Skeletal muscle tissue (tissue), 5 donors: ENCODE measurements around the gene SORBS2. TPM values are rescaled to one million over a fixed set of nuclear protein-coding genes. Genes with fewer than 3 reads are reported as not detected.

Source experiments
- H3K27ac ChIP-seq: one replicate; pipeline ENCODE4 v1.7.0; 2013; ENCODE audit warnings: mild to moderate bottlenecking, low read depth, low read length, inconsistent platforms
- H3K27me3 ChIP-seq, 3 donors: one replicate each; pipeline ENCODE4 v1.7.0; 2013; ENCODE audit warnings: low read length in 3 of 3; ENCODE audit not compliant: control insufficient read depth in 3 of 3, insufficient read depth in 3 of 3
- H3K36me3 ChIP-seq, 3 donors: one replicate each; pipeline ENCODE4 v1.7.0; 2013; ENCODE audit warnings: low read length in 3 of 3; ENCODE audit not compliant: control insufficient read depth in 3 of 3, insufficient read depth in 3 of 3
- H3K4me1 ChIP-seq, 3 donors: one replicate each; pipeline ENCODE4 v1.7.0; 2013; ENCODE audit warnings: low read length in 3 of 3, mild to moderate bottlenecking in 3 of 3; ENCODE audit not compliant: control insufficient read depth in 3 of 3, insufficient read depth in 3 of 3
- H3K4me3 ChIP-seq, 3 donors: one replicate each; pipeline ENCODE4 v1.7.0; 2013; ENCODE audit warnings: low read length in 3 of 3
- H3K9ac ChIP-seq, 3 donors: one replicate each; pipeline ENCODE4 v1.7.0; 2013; ENCODE audit warnings: low read length in 3 of 3, mild to moderate bottlenecking in 3 of 3, moderate library complexity in 2 of 3, low read depth in 1 of 3
- H3K9me3 ChIP-seq, 3 donors: one replicate each; pipeline ENCODE4 v1.7.0; 2013; ENCODE audit warnings: low read length in 3 of 3; ENCODE audit not compliant: control insufficient read depth in 3 of 3
- small RNA-seq: library from RNA; depleted of rRNA; stranded (forward); fragments of <200 nt; gene quantifications from one replicate; pipeline ENCODE3, GENCODE V24; 2014
- total RNA-seq: library from RNA; depleted of rRNA; stranded (reverse); fragments of >200 nt; gene quantifications from one replicate; pipeline ENCODE4 v1.2.3, GENCODE V29; 2014
- donor health status: Osteomylitis.

The SORBS2 gene
- total RNA-seq, 1 donor from 2014 or later: 14.1 TPM

- H3K36me3 ChIP-seq: no peaks in the 10 kb centered on the region
- H3K27ac ChIP-seq: no peak overlapping the region
- H3K9ac ChIP-seq: no peak overlapping the region
- peaks cover 4 to 17% (median 10%) of the 10 kb centered on the region in 3 donors for H3K4me1 ChIP-seq
- H3K9me3 ChIP-seq: no peaks in the 10 kb centered on the region
- no peaks in the 10 kb centered on the region for H3K27me3 ChIP-seq
- H3K4me3 ChIP-seq: no peak overlapping the region
Measured at GRCh38 chr4:185542626-185543315, 269.2 kb downstream of the SORBS2 start.

DNA sequence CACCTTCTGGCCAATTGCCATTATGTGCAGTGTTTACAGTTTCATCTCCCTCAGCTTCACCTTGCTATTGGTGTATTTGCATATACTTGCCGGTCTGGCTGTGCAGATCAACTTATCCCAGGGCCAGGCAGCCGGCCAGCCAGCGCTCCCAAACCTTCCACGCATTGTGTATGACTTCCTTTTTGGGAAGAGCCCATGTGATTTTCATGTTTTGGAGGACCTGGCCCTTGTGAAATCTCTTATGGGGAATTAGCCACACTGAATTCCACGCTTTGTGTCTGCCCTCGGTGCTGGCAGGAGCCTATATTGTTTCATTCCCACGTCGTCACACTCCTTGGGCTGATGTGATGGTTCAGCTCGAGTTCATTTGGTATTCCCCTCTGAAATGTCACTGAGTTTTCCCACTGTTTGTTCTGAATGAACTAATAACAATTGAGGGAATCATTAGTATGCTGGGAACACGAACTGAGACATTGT is 270.7 kb downstream of the SORBS2 start:
- H3K9me3 ChIP-seq: no peaks in the 10 kb centered on the region
- H3K27me3 ChIP-seq: no peaks in the 10 kb centered on the region
- no peaks in the 10 kb centered on the region for H3K36me3 ChIP-seq
- H3K27ac ChIP-seq: peak overlapping the region; percentile 37
- no peak overlapping the region for H3K4me3 ChIP-seq
- H3K4me1 ChIP-seq: peaks cover 7 to 20% (median 10%) of the 10 kb centered on the region in 3 donors
- no peak overlapping the region for H3K9ac ChIP-seq

DNA sequence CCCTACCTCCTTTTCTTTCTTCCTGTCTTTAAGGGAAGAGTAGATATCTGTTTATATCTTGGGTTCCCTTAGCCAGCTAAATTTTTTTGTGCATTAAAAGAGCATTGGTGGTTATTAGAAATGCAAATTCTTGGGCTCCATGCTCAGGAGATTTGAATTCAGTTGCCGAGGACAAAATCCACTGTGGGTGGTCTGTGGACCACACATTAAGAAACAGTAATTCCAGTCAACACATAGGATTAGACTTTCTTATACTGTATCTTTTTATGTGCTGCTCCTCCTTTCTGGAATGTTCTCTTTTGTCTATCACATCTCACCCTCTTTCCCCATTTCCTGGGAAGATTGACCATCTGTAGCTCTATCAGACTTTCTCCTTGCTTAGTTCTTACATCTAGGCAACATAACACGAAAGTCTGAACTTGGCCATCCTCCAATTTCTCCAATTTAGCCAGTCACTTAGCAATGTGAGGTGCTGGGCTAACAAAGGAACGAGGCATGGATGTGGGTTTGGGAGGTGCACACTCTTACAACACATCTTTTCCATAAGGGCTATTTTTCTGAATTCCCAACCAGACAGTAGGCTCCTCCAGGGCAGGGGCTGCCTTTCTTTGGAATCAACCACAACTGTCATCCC is 271.4 kb downstream of the SORBS2 start:
- no peak overlapping the region for H3K27ac ChIP-seq
- H3K9me3 ChIP-seq: no peaks in the 10 kb centered on the region
- no peaks in the 10 kb centered on the region for H3K36me3 ChIP-seq
- H3K27me3 ChIP-seq: no peaks in the 10 kb centered on the region
- peaks cover 12 to 25% (median 16%) of the 10 kb centered on the region in 3 donors for H3K4me1 ChIP-seq
- H3K9ac ChIP-seq: no peak overlapping the region
- no peak overlapping the region for H3K4me3 ChIP-seq

- no peak overlapping the region for H3K27ac ChIP-seq
Measured at GRCh38 chr4:185540040-185540439, 272.0 kb downstream of the SORBS2 start.

DNA sequence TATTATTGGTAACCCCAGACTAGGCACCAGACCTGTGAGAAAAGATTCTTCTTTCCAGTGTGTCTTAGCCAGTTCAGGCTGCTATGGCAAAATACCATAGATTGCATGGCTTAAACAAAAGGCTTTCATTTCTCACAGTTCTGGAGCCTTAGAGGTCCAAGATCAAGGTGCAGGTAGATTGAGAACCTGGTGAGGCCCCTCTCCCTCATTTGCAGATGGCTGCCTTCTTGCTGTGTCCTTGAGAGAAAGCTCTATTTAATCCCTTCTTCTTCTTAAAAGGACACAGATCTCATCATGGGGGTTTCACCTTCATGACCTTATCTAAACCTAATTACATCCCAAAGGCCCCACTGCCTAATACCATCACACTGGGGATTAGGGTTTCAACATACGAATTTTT is 273.2 kb downstream of the SORBS2 start:
- Histone ChIP-seq H3K27me3 (no peaks in the 10 kb centered on the region), H3K4me3 (no peak overlapping the region), H3K4me1 (peaks cover 12 to 25% (median 16%) of the 10 kb centered on the region in 3 donors)

More at GRCh38 chr4:185540040-185540439, 272.0 kb downstream of the SORBS2 start:
- Histone ChIP-seq H3K36me3 (peaks cover 0 to under 1% (median 0%) of the 10 kb centered on the region in 3 donors), H3K27me3 (no peaks in the 10 kb centered on the region), H3K9ac (no peak overlapping the region), H3K4me3 (no peak overlapping the region), H3K4me1 (peaks cover 12 to 25% (median 16%) of the 10 kb centered on the region in 3 donors), H3K9me3 (no peaks in the 10 kb centered on the region)

GRCh38 chr4:185536411-185536709 is 275.6 kb downstream of the SORBS2 start:
- H3K36me3 ChIP-seq: peaks cover 0 to 9% (median 6%) of the 10 kb centered on the region in 3 donors
- H3K4me1 ChIP-seq: peaks cover 11 to 15% (median 13%) of the 10 kb centered on the region in 3 donors
- H3K9me3 ChIP-seq: no peaks in the 10 kb centered on the region
- H3K27me3 ChIP-seq: no peaks in the 10 kb centered on the region
- H3K4me3 ChIP-seq: peak overlapping the region; percentile 49 to 74 (median 71)
- H3K9ac ChIP-seq: peak overlapping the region; percentile 66 to 78 (median 77)
- H3K27ac ChIP-seq: peak overlapping the region; percentile 78

More for the DNA sequence above, 273.2 kb downstream of the SORBS2 start:
- Histone ChIP-seq H3K27ac (no peak overlapping the region), H3K9me3 (no peaks in the 10 kb centered on the region), H3K36me3 (peaks cover 0 to 6% (median 0%) of the 10 kb centered on the region in 3 donors), H3K9ac (no peak overlapping the region)

GRCh38 chr4:185535612-185536410 is 276.2 kb downstream of the SORBS2 start:
- Histone ChIP-seq H3K9me3 (no peaks in the 10 kb centered on the region), H3K36me3 (peaks cover 0 to 10% (median 6%) of the 10 kb centered on the region in 3 donors), H3K27me3 (no peaks in the 10 kb centered on the region), H3K9ac (peak overlapping the region; percentile 66 to 78 (median 77)), H3K4me1 (peaks cover 12 to 16% (median 15%) of the 10 kb centered on the region in 3 donors), H3K27ac (peak overlapping the region; percentile 78), H3K4me3 (peak overlapping the region; percentile 49 to 74 (median 71))

Small RNA genes lying within 50 kb of the gene (small RNA-seq; reads per million reads assigned to genes)
- not detected for gene RF00019
